NCI-H69 (cell line): ENCODE data around the gene DDI1.

Experiments used
- DNase-seq: peaks from one replicate; lab custom pipeline; 2025; lab: John Stamatoyannopoulos, UW

Gene DDI1

GRCh38 chr11:104078245-104078644 is 41.8 kb downstream of the DDI1 start:
- DNase-seq = no peak

- DNase-seq = no peak
These were observed 42.6 kb downstream of the DDI1 start for GRCh38 chr11:104078995-104079394.

- no peak for DNase-seq
These were observed 50.2 kb downstream of the DDI1 start for GRCh38 chr11:104086621-104087020.
